Activated naive CD4-positive, alpha-beta T cell treated with anti-CD3 and anti-CD28 coated beads for 36 hours (primary cell): ENCODE data around the gene RPGRIP1L. TPM values are rescaled to one million over a fixed set of nuclear protein-coding genes. Genes with fewer than 3 reads are reported as not detected.

Experiments used
- CTCF ChIA-PET: fragments of 350-600 bp; sonication (Branson Sonifier 250); formaldehyde crosslinking; loops from one replicate; lab custom pipeline; 2021; ENCODE audit warnings: antibody characterized with exemption; lab: Charles Lee
- DNase-seq: peaks from one replicate; pipeline ENCODE4 v3.0.0-alpha.2; 2020
- H3K27ac Mint-ChIP-seq: one replicate; pipeline ENCODE4 v1.8.0; 2021; ENCODE audit warnings: mild to moderate bottlenecking, mixed read lengths
- H3K27me3 Mint-ChIP-seq: one replicate; pipeline ENCODE4 v1.8.0; 2021; ENCODE audit warnings: low read depth, mixed read lengths
- H3K36me3 Mint-ChIP-seq: one replicate; pipeline ENCODE4 v1.8.0; 2021; ENCODE audit warnings: low read depth, mixed read lengths
- H3K4me1 Mint-ChIP-seq: one replicate; pipeline ENCODE4 v1.8.0; 2021; ENCODE audit warnings: low read depth, mixed read lengths
- H3K4me3 Mint-ChIP-seq: one replicate; pipeline ENCODE4 v1.8.0; 2021; ENCODE audit warnings: mild to moderate bottlenecking, moderate library complexity, mixed read lengths
- H3K9me3 Mint-ChIP-seq: one replicate; pipeline ENCODE4 v1.8.0; 2021; ENCODE audit warnings: mixed read lengths
- intact Hi-C: fragments of 100-400 bp; cut with micrococcal nuclease; formaldehyde crosslinking; loops from one replicate; pipeline ENCODE4 v1.15.1; 2023
- total RNA-seq, 2 experiments: library from RNA; stranded (reverse); gene quantifications; one replicate each; pipeline ENCODE4 v1.2.3, GENCODE V29; 2021

RPGRIP1L gene
- total RNA-seq, 2 experiments from 2014 or later = 4.3 to 5.2 TPM

GRCh38 chr16:53736297-53736696 is 32.6 kb upstream of the RPGRIP1L start:
- no peak overlapping the region for H3K27ac Mint-ChIP-seq
- CTCF ChIA-PET = interaction anchor here (2.4 kb wide), 1 partner anchor 8 kb away, joined by 8 read pairs; no protein-coding TSS in a partner anchor
- H3K36me3 Mint-ChIP-seq = no peaks in the 10 kb centered on the region
- peaks cover 24% of the 10 kb centered on the region for H3K4me1 Mint-ChIP-seq
- intact Hi-C loops = no loop called here
- no peak for DNase-seq
- H3K9me3 Mint-ChIP-seq = no peaks in the 10 kb centered on the region
- no peak overlapping the region for H3K4me3 Mint-ChIP-seq
- H3K27me3 Mint-ChIP-seq = no peaks in the 10 kb centered on the region

- intact Hi-C loops = no loop called here
- no peaks in the 10 kb centered on the region for H3K36me3 Mint-ChIP-seq
Measured at GRCh38 chr16:53734908-53735307, 31.2 kb upstream of the RPGRIP1L start.

GRCh38 chr16:53732296-53732929 is 28.8 kb upstream of the RPGRIP1L start:
- Mint-ChIP-seq H3K9me3 (peaks cover 4% of the 10 kb centered on the region), H3K4me1 (peaks cover 26% of the 10 kb centered on the region), H3K4me3 (no peak overlapping the region), H3K36me3 (no peaks in the 10 kb centered on the region), H3K27me3 (no peaks in the 10 kb centered on the region), H3K27ac (no peak overlapping the region)
- intact Hi-C loops = no loop called here
- CTCF ChIA-PET = interaction anchor here (0.7 kb wide), 1 partner anchor 526 kb away, joined by 4 read pairs; no protein-coding TSS in a partner anchor
- no peak for DNase-seq

More at GRCh38 chr16:53734908-53735307, 31.2 kb upstream of the RPGRIP1L start:
- Mint-ChIP-seq H3K9me3 (no peaks in the 10 kb centered on the region), H3K27me3 (no peaks in the 10 kb centered on the region), H3K27ac (no peak overlapping the region), H3K4me3 (no peak overlapping the region), H3K4me1 (peaks cover 19% of the 10 kb centered on the region)
- CTCF ChIA-PET = interaction anchor here (2.4 kb wide), 1 partner anchor 9 kb away, joined by 8 read pairs; no protein-coding TSS in a partner anchor
- no peak for DNase-seq

- CTCF ChIA-PET = no interaction called here
- peaks cover 4% of the 10 kb centered on the region for H3K36me3 Mint-ChIP-seq
- DNase-seq = no peak
- no peak overlapping the region for H3K4me3 Mint-ChIP-seq
- no peaks in the 10 kb centered on the region for H3K27me3 Mint-ChIP-seq
- peaks cover 4% of the 10 kb centered on the region for H3K9me3 Mint-ChIP-seq
- H3K27ac Mint-ChIP-seq = no peak overlapping the region
- H3K4me1 Mint-ChIP-seq = peaks cover 24% of the 10 kb centered on the region
- intact Hi-C loops = no loop called here
Measured at GRCh38 chr16:53730693-53731092, 27.0 kb upstream of the RPGRIP1L start.

- Mint-ChIP-seq H3K9me3 (peaks cover 4% of the 10 kb centered on the region), H3K36me3 (peaks cover 6% of the 10 kb centered on the region), H3K4me1 (peaks cover 25% of the 10 kb centered on the region), H3K27me3 (no peaks in the 10 kb centered on the region), H3K27ac (no peak overlapping the region), H3K4me3 (no peak overlapping the region)
- no peak for DNase-seq
- CTCF ChIA-PET = no interaction called here
- intact Hi-C loops = no loop called here
Measured at GRCh38 chr16:53726625-53727024, 23.0 kb upstream of the RPGRIP1L start.

GRCh38 chr16:53721017-53721416 is 17.4 kb upstream of the RPGRIP1L start:
- Mint-ChIP-seq H3K27me3 (no peaks in the 10 kb centered on the region), H3K36me3 (peaks cover 6% of the 10 kb centered on the region), H3K9me3 (no peaks in the 10 kb centered on the region), H3K4me1 (peaks cover 19% of the 10 kb centered on the region), H3K4me3 (no peak overlapping the region), H3K27ac (no peak overlapping the region)
- CTCF ChIA-PET = no interaction called here
- DNase-seq = no peak
- intact Hi-C loops = no loop called here

- H3K27me3 Mint-ChIP-seq = no peaks in the 10 kb centered on the region
- H3K27ac Mint-ChIP-seq = no peak overlapping the region
- intact Hi-C loops = no loop called here
- no peak for DNase-seq
- no peaks in the 10 kb centered on the region for H3K9me3 Mint-ChIP-seq
- H3K4me1 Mint-ChIP-seq = peaks cover 31% of the 10 kb centered on the region
- CTCF ChIA-PET = no interaction called here
- H3K36me3 Mint-ChIP-seq = peaks cover 8% of the 10 kb centered on the region
- H3K4me3 Mint-ChIP-seq = no peak overlapping the region
Measured at GRCh38 chr16:53717577-53717976, 13.9 kb upstream of the RPGRIP1L start.

GRCh38 chr16:53715023-53715384 is 11.3 kb upstream of the RPGRIP1L start:
- CTCF ChIA-PET = interaction anchor here (0.7 kb wide), 1 partner anchor 472 kb away, joined by 3 read pairs; no protein-coding TSS in a partner anchor
- H3K27me3 Mint-ChIP-seq = no peaks in the 10 kb centered on the region
- intact Hi-C loops = no loop called here
- peaks cover 4% of the 10 kb centered on the region for H3K36me3 Mint-ChIP-seq
- DNase-seq = no peak
- no peaks in the 10 kb centered on the region for H3K9me3 Mint-ChIP-seq
- peaks cover 33% of the 10 kb centered on the region for H3K4me1 Mint-ChIP-seq
- H3K4me3 Mint-ChIP-seq = no peak overlapping the region
- H3K27ac Mint-ChIP-seq = no peak overlapping the region

GRCh38 chr16:53714205-53715022 is 10.8 kb upstream of the RPGRIP1L start:
- H3K27me3 Mint-ChIP-seq = no peaks in the 10 kb centered on the region
- peaks cover 33% of the 10 kb centered on the region for H3K4me1 Mint-ChIP-seq
- no peaks in the 10 kb centered on the region for H3K9me3 Mint-ChIP-seq
- CTCF ChIA-PET = interaction anchor here (0.6 to 0.7 kb wide), 2 partner anchors 10 to 472 kb away, joined by 3 to 4 read pairs; no protein-coding TSS in a partner anchor
- no peak overlapping the region for H3K27ac Mint-ChIP-seq
- intact Hi-C loops = no loop called here
- H3K36me3 Mint-ChIP-seq = peaks cover 3% of the 10 kb centered on the region
- H3K4me3 Mint-ChIP-seq = no peak overlapping the region
- no peak for DNase-seq

- Mint-ChIP-seq H3K4me1 (peaks cover 33% of the 10 kb centered on the region), H3K27me3 (no peaks in the 10 kb centered on the region), H3K4me3 (no peak overlapping the region), H3K27ac (no peak overlapping the region), H3K9me3 (no peaks in the 10 kb centered on the region), H3K36me3 (peaks cover 3% of the 10 kb centered on the region)
- intact Hi-C loops = no loop called here
- CTCF ChIA-PET = interaction anchor here (0.6 kb wide), 1 partner anchor 9 kb away, joined by 4 read pairs; no protein-coding TSS in a partner anchor
- DNase-seq = no peak
Measured at GRCh38 chr16:53713403-53714204, 9.9 kb upstream of the RPGRIP1L start.

- Mint-ChIP-seq H3K9me3 (no peaks in the 10 kb centered on the region), H3K4me3 (no peak overlapping the region), H3K36me3 (peaks cover 8% of the 10 kb centered on the region), H3K4me1 (peaks cover 41% of the 10 kb centered on the region), H3K27ac (no peak overlapping the region), H3K27me3 (no peaks in the 10 kb centered on the region)
- intact Hi-C loops = no loop called here
- CTCF ChIA-PET = no interaction called here
- no peak for DNase-seq
Measured at GRCh38 chr16:53712065-53712464, 8.4 kb upstream of the RPGRIP1L start.

- H3K36me3 Mint-ChIP-seq = peaks cover 8% of the 10 kb centered on the region
- no peaks in the 10 kb centered on the region for H3K9me3 Mint-ChIP-seq
- peaks cover 45% of the 10 kb centered on the region for H3K4me1 Mint-ChIP-seq
- no peak for DNase-seq
- no peaks in the 10 kb centered on the region for H3K27me3 Mint-ChIP-seq
- intact Hi-C loops = no loop called here
- H3K27ac Mint-ChIP-seq = no peak overlapping the region
- no peak overlapping the region for H3K4me3 Mint-ChIP-seq
- CTCF ChIA-PET = no interaction called here
Measured at GRCh38 chr16:53711390-53711789, 7.7 kb upstream of the RPGRIP1L start.
